Gastrocnemius medialis (tissue), 4 donors: Measurements from ENCODE around the gene UHRF2. TPM values are rescaled to one million over a fixed set of nuclear protein-coding genes. Genes with fewer than 3 reads are reported as not detected.

ENCODE experiments used
- ATAC-seq, 2 donors: fragments of 150-250 bp; one replicate each; pipeline ENCODE4 v1.9.1; 2016
- DNase-seq, 2 donors: peaks; one replicate each; pipeline ENCODE4 v3.0.0-alpha.2; 2019
- H3K27ac ChIP-seq, 4 donors: fragments of 200-600 bp; sonication (generic); 1 replicate in 1 of 4; 2 replicates in 3 of 4; pipeline ENCODE4 v1.5.1; 2016 to 2018; ENCODE audit warnings: mild to moderate bottlenecking in 2 of 4, moderate library complexity in 1 of 4
- H3K27me3 ChIP-seq, 3 donors: fragments of 200-600 bp; sonication (generic) in 2 of 3; 1 replicate in 1 of 3; 2 replicates in 2 of 3; pipeline versions ENCODE4 v1.5.1 to v1.6.0; 2016 to 2019; ENCODE audit warnings: mild to moderate bottlenecking in 1 of 3, moderate library complexity in 1 of 3
- H3K36me3 ChIP-seq, 2 donors: fragments of 200-600 bp; sonication (generic) in 1 of 2; one replicate each; pipeline ENCODE4 v1.5.1; 2017 to 2018
- H3K4me1 ChIP-seq, 2 donors: fragments of 200-600 bp; sonication (generic) in 1 of 2; one replicate each; pipeline ENCODE4 v1.5.1; 2016 to 2017; ENCODE audit warnings: mild to moderate bottlenecking in 2 of 2
- H3K4me3 ChIP-seq, 4 donors: fragments of 200-600 bp; sonication (generic) in 3 of 4; 1 replicate in 1 of 4; 2 replicates in 3 of 4; pipeline ENCODE4 v1.5.1; 2016 to 2019; ENCODE audit warnings: mild to moderate bottlenecking in 2 of 4
- H3K9me3 ChIP-seq, 3 donors: fragments of 200-600 bp; sonication (generic) in 2 of 3; 1 replicate in 1 of 3; 2 replicates in 2 of 3; pipeline ENCODE4 v1.5.1; 2016 to 2019
- CTCF ChIP-seq, 5 experiments: fragments of 450-650 bp in 3 of 5; fragments of 200-600 bp in 2 of 5; sonication (generic) in 2 of 5; IDR thresholded peaks in 4 of 5; conservative IDR thresholded peaks in 1 of 5; 1 replicate in 4 of 5; 2 replicates in 1 of 5; pipeline ENCODE4 v1.5.1; 2016 to 2019; ENCODE audit warnings: antibody characterized with exemption in 5 of 5, mild to moderate bottlenecking in 3 of 5, moderate library complexity in 3 of 5
- POLR2A ChIP-seq, 2 donors: fragments of 450-650 bp; IDR thresholded peaks; one replicate each; pipeline ENCODE4 v1.6.1; 2017; ENCODE audit warnings: antibody characterized with exemption in 2 of 2, mild to moderate bottlenecking in 2 of 2, moderate library complexity in 2 of 2
- in situ Hi-C, 4 donors: fragments of 200-750 bp; cut with MboI; loops; one replicate each; pipeline versions ENCODE4 v1.15.0 to v1.8.0; 2017; ENCODE audit warnings: low sequenced_read_pairs in 4 of 4
- intact Hi-C: fragments of 100-400 bp; cut with DNase I; formaldehyde crosslinking; loops from one replicate; pipeline ENCODE4 v1.15.1; 2023; ENCODE audit warnings: low total_unique reads
- total RNA-seq, 4 donors: library from RNA; depleted of rRNA; stranded (reverse); fragments of >200 nt; gene quantifications; one replicate each; pipeline versions ENCODE4 v1.1.0 to v1.2.3, GENCODE V29; 2016

UHRF2 gene
- total RNA-seq, 4 donors from 2014 or later = 16.7 to 29.0 (median 18.8) TPM

GRCh38 chr9:6431038-6431437 lies 18.0 kb downstream of the UHRF2 start:
- Histone ChIP-seq H3K4me3 (no peak overlapping the region), H3K27me3 (no peaks in the 10 kb centered on the region), H3K4me1 (peaks cover 16 to 26% of the 10 kb centered on the region in 2 donors), H3K36me3 (peaks cover 0 to 9% of the 10 kb centered on the region in 2 donors), H3K9me3 (no peaks in the 10 kb centered on the region), H3K27ac (no peak overlapping the region)
- DNase-seq = no peak
- intact Hi-C loops = no loop called here
- no peak for ATAC-seq
- in situ Hi-C loops = no loop called here
- no peak for TF ChIP-seq POLR2A (IDR thresholded peaks at IDR 0.05)
- no peak for TF ChIP-seq CTCF (IDR thresholded peaks at IDR 0.05 in 4 of 5, conservative IDR thresholded peaks at IDR 0.05 in 1 of 5)

- in situ Hi-C loops = no loop called here
- Histone ChIP-seq H3K4me3 (no peak overlapping the region), H3K27me3 (no peaks in the 10 kb centered on the region), H3K27ac (no peak overlapping the region), H3K36me3 (peaks cover 0 to 9% of the 10 kb centered on the region in 2 donors), H3K4me1 (peaks cover 10 to 20% of the 10 kb centered on the region in 2 donors), H3K9me3 (no peaks in the 10 kb centered on the region)
- intact Hi-C loops = no loop called here
- DNase-seq (no peak), ATAC-seq (no peak)
- TF ChIP-seq CTCF (IDR thresholded peaks at IDR 0.05 in 4 of 5, conservative IDR thresholded peaks at IDR 0.05 in 1 of 5) = no peak
- no peak for TF ChIP-seq POLR2A (IDR thresholded peaks at IDR 0.05)
These were observed 20.4 kb downstream of the UHRF2 start for GRCh38 chr9:6433410-6433809.

GRCh38 chr9:6439051-6439703 lies 26.2 kb downstream of the UHRF2 start:
- DNase-seq (no peak), ATAC-seq (no peak)

GRCh38 chr9:6440405-6440804 lies 27.4 kb downstream of the UHRF2 start:
- ATAC-seq (no peak), DNase-seq (no peak)
- Histone ChIP-seq H3K4me3 (no peak overlapping the region), H3K27me3 (no peaks in the 10 kb centered on the region), H3K9me3 (no peaks in the 10 kb centered on the region), H3K36me3 (no peaks in the 10 kb centered on the region), H3K4me1 (peaks cover 30 to 39% of the 10 kb centered on the region in 2 donors), H3K27ac (no peak overlapping the region)
- in situ Hi-C loops = no loop called here
- intact Hi-C loops = no loop called here
- TF ChIP-seq POLR2A (IDR thresholded peaks at IDR 0.05) (no peak), CTCF (IDR thresholded peaks at IDR 0.05 in 4 of 5, conservative IDR thresholded peaks at IDR 0.05 in 1 of 5) (no peak)

More at GRCh38 chr9:6439051-6439703, 26.2 kb downstream of the UHRF2 start:
- Histone ChIP-seq H3K9me3 (no peaks in the 10 kb centered on the region), H3K27ac (no peak overlapping the region), H3K4me1 (peaks cover 30 to 37% of the 10 kb centered on the region in 2 donors), H3K36me3 (peaks cover 0 to 7% of the 10 kb centered on the region in 2 donors), H3K4me3 (no peak overlapping the region), H3K27me3 (no peaks in the 10 kb centered on the region)
- TF ChIP-seq CTCF (IDR thresholded peaks at IDR 0.05 in 4 of 5, conservative IDR thresholded peaks at IDR 0.05 in 1 of 5) = no peak
- no peak for TF ChIP-seq POLR2A (IDR thresholded peaks at IDR 0.05)
- intact Hi-C loops = no loop called here
- in situ Hi-C loops = no loop called here

GRCh38 chr9:6441269-6441668 lies 28.3 kb downstream of the UHRF2 start:
- Histone ChIP-seq H3K9me3 (no peaks in the 10 kb centered on the region), H3K4me1 (peaks cover 30 to 39% of the 10 kb centered on the region in 2 donors), H3K4me3 (no peak overlapping the region), H3K27me3 (no peaks in the 10 kb centered on the region), H3K27ac (no peak overlapping the region), H3K36me3 (no peaks in the 10 kb centered on the region)
- intact Hi-C loops (no loop called here), in situ Hi-C loops (no loop called here)
- DNase-seq = no peak
- ATAC-seq = no peak
- no peak for TF ChIP-seq POLR2A (IDR thresholded peaks at IDR 0.05)
- no peak for TF ChIP-seq CTCF (IDR thresholded peaks at IDR 0.05 in 4 of 5, conservative IDR thresholded peaks at IDR 0.05 in 1 of 5)
